KMS-11 (cell line): ENCODE data around the gene RBM20.

Experiments used
- H2AFZ ChIP-seq: fragments of 200-600 bp; sonication (generic); 2 replicates; pipeline ENCODE4 v1.6.1; 2016; ENCODE audit warnings: antibody characterized with exemption, mixed run types, low read depth
- H3K27ac ChIP-seq: fragments of 200-600 bp; sonication (generic); 2 replicates; pipeline ENCODE4 v1.6.1; 2016; ENCODE audit warnings: mild to moderate bottlenecking, mixed run types
- H3K27me3 ChIP-seq: fragments of 200-600 bp; sonication (generic); 2 replicates; pipeline ENCODE4 v1.6.1; 2017; ENCODE audit warnings: mild to moderate bottlenecking, low read depth, mixed run types, moderate library complexity; ENCODE audit not compliant: insufficient read depth
- H3K36me3 ChIP-seq: fragments of 200-600 bp; sonication (generic); 2 replicates; pipeline ENCODE4 v1.6.1; 2017; ENCODE audit warnings: mild to moderate bottlenecking, mixed run types; ENCODE audit not compliant: insufficient read depth
- H3K4me1 ChIP-seq: fragments of 200-600 bp; sonication (generic); 2 replicates; pipeline ENCODE4 v1.6.1; 2016; ENCODE audit warnings: mild to moderate bottlenecking, low read depth, mixed run types; ENCODE audit not compliant: poor library complexity, severe bottlenecking
- H3K4me2 ChIP-seq: fragments of 200-600 bp; sonication (generic); 2 replicates; pipeline ENCODE4 v1.7.0; 2016; ENCODE audit warnings: mild to moderate bottlenecking, mixed run types
- H3K4me3 ChIP-seq: fragments of 200-600 bp; sonication (generic); IDR thresholded peaks from 2 replicates; pipeline ENCODE4 v1.6.1; 2017; ENCODE audit warnings: low read depth, low read length, mixed read lengths; ENCODE audit not compliant: insufficient read depth
- H3K79me2 ChIP-seq: fragments of 200-600 bp; sonication (generic); 2 replicates; pipeline ENCODE4 v1.6.1; 2016; ENCODE audit warnings: low read depth, mixed run types; ENCODE audit not compliant: insufficient read depth
- H3K9ac ChIP-seq: fragments of 200-600 bp; sonication (generic); 2 replicates; pipeline ENCODE4 v1.6.1; 2016; ENCODE audit warnings: mild to moderate bottlenecking, mixed run types
- H4K20me1 ChIP-seq: fragments of 200-600 bp; sonication (generic); 2 replicates; pipeline ENCODE4 v1.6.1; 2016; ENCODE audit warnings: mild to moderate bottlenecking, mixed run types; ENCODE audit not compliant: insufficient read depth
- CTCF ChIP-seq: fragments of 200-600 bp; sonication (generic); conservative IDR thresholded peaks from 2 replicates; pipeline ENCODE4 v1.6.1; 2017; ENCODE audit warnings: low read depth, mild to moderate bottlenecking, antibody characterized with exemption, low read length, moderate library complexity, mixed read lengths

Gene RBM20

GRCh38 chr10:110827410-110827809, 183.3 kb downstream of the RBM20 start:
- no peaks in the 10 kb centered on the region for H3K4me1 ChIP-seq
- no peaks in the 10 kb centered on the region for H3K27me3 ChIP-seq
- H3K4me2 ChIP-seq: no peak overlapping the region
- no peaks in the 10 kb centered on the region for H3K36me3 ChIP-seq
- H3K27ac ChIP-seq: no peak overlapping the region
- no peak overlapping the region for H3K4me3 ChIP-seq
- no peaks in the 10 kb centered on the region for H3K79me2 ChIP-seq
- no peak for TF ChIP-seq CTCF
- H4K20me1 ChIP-seq: no peaks in the 10 kb centered on the region
- H2AFZ ChIP-seq: no peak overlapping the region
- no peak overlapping the region for H3K9ac ChIP-seq

- no peaks in the 10 kb centered on the region for H3K79me2 ChIP-seq
- H2AFZ ChIP-seq: no peak overlapping the region
- H3K36me3 ChIP-seq: no peaks in the 10 kb centered on the region
- H3K4me3 ChIP-seq: no peak overlapping the region
- no peak for TF ChIP-seq CTCF
- H3K4me1 ChIP-seq: no peaks in the 10 kb centered on the region
- no peak overlapping the region for H3K27ac ChIP-seq
- H4K20me1 ChIP-seq: no peaks in the 10 kb centered on the region
- H3K27me3 ChIP-seq: no peaks in the 10 kb centered on the region
- H3K9ac ChIP-seq: no peak overlapping the region
- H3K4me2 ChIP-seq: no peak overlapping the region
Observed at GRCh38 chr10:110827875-110828274, 183.7 kb downstream of the RBM20 start.

GRCh38 chr10:110828525-110828924, 184.4 kb downstream of the RBM20 start:
- Histone ChIP-seq H3K27me3 (no peaks in the 10 kb centered on the region), H3K4me1 (no peaks in the 10 kb centered on the region), H3K9ac (no peak overlapping the region), H3K27ac (no peak overlapping the region), H3K79me2 (no peaks in the 10 kb centered on the region), H4K20me1 (no peaks in the 10 kb centered on the region), H3K4me3 (no peak overlapping the region), H3K36me3 (no peaks in the 10 kb centered on the region), H2AFZ (no peak overlapping the region), H3K4me2 (no peak overlapping the region)
- TF ChIP-seq CTCF: no peak

GRCh38 chr10:110829721-110830410, 185.7 kb downstream of the RBM20 start:
- H3K4me2 ChIP-seq: no peak overlapping the region
- TF ChIP-seq CTCF: no peak
- no peak overlapping the region for H3K27ac ChIP-seq
- no peaks in the 10 kb centered on the region for H3K4me1 ChIP-seq
- no peak overlapping the region for H3K4me3 ChIP-seq
- H3K79me2 ChIP-seq: no peaks in the 10 kb centered on the region
- no peaks in the 10 kb centered on the region for H3K36me3 ChIP-seq
- no peak overlapping the region for H3K9ac ChIP-seq
- H4K20me1 ChIP-seq: no peaks in the 10 kb centered on the region
- H2AFZ ChIP-seq: no peak overlapping the region
- no peaks in the 10 kb centered on the region for H3K27me3 ChIP-seq
